HL-60/S4 treated with phorbol 12-myristate 13-acetate at 8.2 ng/mL for 4 days and 3 days (cell line): Measurements from ENCODE around the gene NT5E.

Experiments used
- in situ Hi-C: fragments of 300-500 bp; cut with MboI; formaldehyde crosslinking; loops from 2 replicates; pipeline ENCODE4 v1.15.0; 2022; ENCODE audit warnings: low sequenced_read_pairs

NT5E gene

GRCh38 chr6:85459224-85459901 is 9.5 kb downstream of the NT5E start:
- in situ Hi-C loops: no loop called here

GRCh38 chr6:85460154-85460920 is 10.5 kb downstream of the NT5E start:
- in situ Hi-C loops: no loop called here

GRCh38 chr6:85460921-85461797 is 11.3 kb downstream of the NT5E start:
- in situ Hi-C loops: no loop called here

- in situ Hi-C loops: no loop called here
These were observed 11.9 kb downstream of the NT5E start for GRCh38 chr6:85461798-85462170.

GRCh38 chr6:85462673-85463072 is 12.8 kb downstream of the NT5E start:
- in situ Hi-C loops: no loop called here

- in situ Hi-C loops: no loop called here
These were observed 13.9 kb downstream of the NT5E start for GRCh38 chr6:85463621-85464259.

GRCh38 chr6:85464260-85464644 is 14.4 kb downstream of the NT5E start:
- in situ Hi-C loops: no loop called here

- in situ Hi-C loops: no loop called here
These were observed 14.9 kb downstream of the NT5E start for GRCh38 chr6:85464722-85465150.

GRCh38 chr6:85465762-85466161 is 15.9 kb downstream of the NT5E start:
- in situ Hi-C loops: no loop called here

GRCh38 chr6:85468326-85468725 is 18.4 kb downstream of the NT5E start:
- in situ Hi-C loops: no loop called here

GRCh38 chr6:85469276-85470022 is 19.6 kb downstream of the NT5E start:
- in situ Hi-C loops: no loop called here

- in situ Hi-C loops: no loop called here
These were observed 20.1 kb downstream of the NT5E start for GRCh38 chr6:85470023-85470410.

GRCh38 chr6:85472744-85473143 is 22.9 kb downstream of the NT5E start:
- in situ Hi-C loops: no loop called here

GRCh38 chr6:85473748-85474147 is 23.9 kb downstream of the NT5E start:
- in situ Hi-C loops: no loop called here

GRCh38 chr6:85476532-85476931 is 26.6 kb downstream of the NT5E start:
- in situ Hi-C loops: no loop called here

GRCh38 chr6:85479208-85479607 is 29.3 kb downstream of the NT5E start:
- in situ Hi-C loops: no loop called here

GRCh38 chr6:85482206-85482904 is 32.5 kb downstream of the NT5E start:
- in situ Hi-C loops: loop anchor here (10.0 kb wide), 1 partner anchor 118 kb away; no protein-coding TSS in a partner anchor

- in situ Hi-C loops: loop anchor here (10.0 kb wide), 1 partner anchor 118 kb away; no protein-coding TSS in a partner anchor
These were observed 33.2 kb downstream of the NT5E start for GRCh38 chr6:85482905-85483700.

GRCh38 chr6:85483846-85484245 is 34.0 kb downstream of the NT5E start:
- in situ Hi-C loops: loop anchor here (10.0 kb wide), 1 partner anchor 119 kb away; no protein-coding TSS in a partner anchor
